HL-60/S4 treated with phorbol 12-myristate 13-acetate at 8.2 ng/mL for 4 days and 3 days (cell line): Measurements from ENCODE around the gene IGF2.

Source experiments
- in situ Hi-C: fragments of 300-500 bp; cut with MboI; formaldehyde crosslinking; loops from 2 replicates; pipeline ENCODE4 v1.15.0; 2022; ENCODE audit warnings: low sequenced_read_pairs

IGF2 gene

GRCh38 chr11:2139123-2139521, at the start of gene IGF2:
IGF2 (minus strand) TSS chr11:2139389; CDS start chr11:2135523, 3,866 bp downstream.
- in situ Hi-C loops = no loop called here

DNA sequence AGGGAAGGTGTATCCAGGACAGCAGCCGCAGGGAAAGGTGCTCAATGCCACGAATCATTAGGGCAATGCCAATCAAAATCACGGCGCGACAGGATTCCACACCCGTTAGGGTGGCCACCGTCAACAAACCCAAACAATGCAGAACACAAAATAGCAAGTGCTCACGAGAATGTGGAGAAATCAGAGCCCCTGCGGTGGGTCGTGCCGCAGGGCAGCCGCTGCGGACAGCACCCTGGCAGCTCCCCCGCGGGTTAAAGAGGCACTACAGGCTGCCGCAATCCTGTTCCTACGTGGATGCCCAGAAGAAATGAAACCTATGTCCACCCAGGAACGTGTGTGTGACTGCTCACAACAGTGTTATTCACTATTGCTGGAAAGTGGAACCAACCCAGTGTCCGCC, 49.6 kb upstream of the IGF2 start:
- in situ Hi-C loops = loop anchor here (25.0 kb wide), 1 partner anchor 224 kb away; the partner anchor contains the start of gene TSSC4

- in situ Hi-C loops = loop anchor here (25.0 kb wide), 1 partner anchor 225 kb away; the partner anchor contains the start of gene TSSC4
These were observed 48.1 kb upstream of the IGF2 start for GRCh38 chr11:2187280-2187707.

DNA sequence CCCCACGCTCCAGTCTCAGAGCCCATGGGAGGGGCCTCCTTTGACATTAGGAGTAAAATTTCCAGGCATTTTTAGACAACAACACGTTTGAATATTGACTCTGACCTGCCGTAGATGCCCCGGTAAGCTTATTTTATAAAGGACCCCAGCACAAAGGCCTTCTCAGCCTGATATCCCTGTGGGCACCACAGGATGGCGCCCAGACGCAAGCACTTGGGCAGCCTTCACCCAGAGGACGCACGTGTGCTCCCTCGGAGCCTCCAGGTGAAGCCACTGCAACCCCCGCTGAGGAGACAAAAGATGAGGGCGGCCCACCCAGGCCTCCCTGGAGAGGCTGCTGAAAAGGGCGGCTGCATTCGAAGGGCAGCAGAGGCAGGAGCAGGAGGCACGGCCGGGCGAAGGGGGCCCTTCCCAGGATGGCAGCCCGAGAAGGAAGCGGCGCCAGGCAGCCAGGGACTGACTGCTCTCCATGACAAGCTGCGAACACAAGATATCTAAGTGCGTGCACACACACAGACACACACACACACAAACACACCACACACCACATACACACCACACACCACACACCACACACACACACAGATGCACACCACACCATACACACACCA, 47.6 kb upstream of the IGF2 start:
- in situ Hi-C loops = loop anchor here (25.0 kb wide), 1 partner anchor 226 kb away; the partner anchor contains the start of gene TSSC4

- in situ Hi-C loops = loop anchor here (25.0 kb wide), 1 partner anchor 227 kb away; the partner anchor contains the start of gene TSSC4
These were observed 46.3 kb upstream of the IGF2 start for GRCh38 chr11:2185324-2186085.

DNA sequence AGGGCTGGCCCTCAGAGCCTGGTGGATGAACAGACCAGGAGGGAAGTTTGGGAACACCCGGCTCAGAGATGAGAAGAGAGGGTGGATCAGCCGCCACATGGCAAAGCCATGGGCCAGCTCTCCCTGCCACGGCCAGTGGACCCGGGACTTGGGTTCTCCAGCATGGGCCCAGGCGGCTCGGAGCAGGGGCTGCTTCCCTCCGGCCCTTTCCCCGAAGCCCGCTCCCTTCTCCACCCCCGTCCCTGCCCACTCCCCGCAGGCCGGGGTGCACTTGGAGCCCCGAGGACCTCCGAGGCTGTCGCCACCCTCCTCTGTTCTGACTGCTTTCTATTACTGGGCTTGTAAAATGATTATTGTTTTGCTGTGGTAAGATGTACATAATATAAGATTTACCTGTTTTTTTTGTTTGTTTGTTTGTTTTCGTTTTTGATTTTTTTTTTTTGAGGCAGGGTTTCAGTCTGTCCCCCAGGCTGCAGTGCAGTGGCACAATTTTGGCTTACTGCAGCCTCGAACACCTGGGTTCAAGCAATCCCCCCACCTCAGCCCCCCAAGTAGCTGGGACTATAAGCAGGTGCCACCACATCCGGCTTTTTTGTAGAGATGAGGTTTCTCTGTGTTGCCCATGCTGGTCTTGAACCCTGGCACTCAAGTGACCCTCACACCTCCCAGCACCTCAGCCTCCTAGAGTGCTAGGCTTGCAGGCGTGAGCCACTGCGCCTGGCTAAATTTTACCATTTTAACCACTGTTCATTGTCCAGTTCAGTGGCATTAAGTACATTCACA, 43.7 kb upstream of the IGF2 start:
- in situ Hi-C loops = loop anchor here (25.0 kb wide), 1 partner anchor 229 kb away; the partner anchor contains the start of gene TSSC4

DNA sequence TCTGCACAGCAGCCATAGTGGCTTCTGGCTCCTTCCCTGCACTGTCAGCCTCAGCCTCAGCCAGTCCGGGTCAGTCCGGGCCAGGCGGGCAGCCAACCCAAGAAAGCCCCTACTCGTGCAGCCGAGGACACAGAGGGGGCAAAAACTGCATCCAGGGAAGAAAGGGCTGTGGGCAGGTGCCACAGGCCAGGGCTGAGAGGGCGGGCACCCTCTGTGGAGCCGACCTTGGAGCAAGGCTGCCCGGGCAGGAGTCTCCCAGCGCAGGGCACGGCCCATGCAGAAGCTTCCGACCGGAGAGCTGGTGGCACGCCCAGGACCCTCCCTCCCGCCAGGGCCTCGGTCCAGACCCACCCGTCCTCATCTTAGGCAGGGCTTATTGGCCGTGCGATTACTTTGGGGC, 42.9 kb upstream of the IGF2 start:
- in situ Hi-C loops = loop anchor here (25.0 kb wide), 1 partner anchor 230 kb away; the partner anchor contains the start of gene TSSC4

GRCh38 chr11:2180789-2181370, 41.7 kb upstream of the IGF2 start:
- in situ Hi-C loops = loop anchor here (25.0 kb wide), 1 partner anchor 231 kb away; the partner anchor contains the start of gene TSSC4

DNA sequence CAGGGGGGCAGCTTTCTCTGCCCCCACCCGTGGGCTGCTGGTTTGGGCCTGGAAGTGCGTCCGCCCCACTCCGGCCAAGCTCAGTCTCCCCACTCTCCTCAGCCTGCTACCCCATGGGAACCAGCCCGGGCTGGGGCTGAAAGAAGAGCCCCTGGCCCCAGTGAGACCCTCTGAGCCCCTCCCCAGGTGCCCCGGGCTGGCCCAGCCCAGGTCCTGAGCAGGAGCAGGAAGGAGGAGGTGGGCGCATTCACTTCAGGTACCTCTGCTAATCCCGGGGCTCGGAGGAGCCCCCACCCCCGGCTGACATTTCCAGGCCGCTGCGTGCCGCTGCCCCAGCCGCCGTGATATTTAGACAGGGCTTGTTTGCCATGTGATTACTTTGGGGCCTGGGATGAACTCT, 41.2 kb upstream of the IGF2 start:
- in situ Hi-C loops = loop anchor here (25.0 kb wide), 1 partner anchor 232 kb away; the partner anchor contains the start of gene TSSC4

DNA sequence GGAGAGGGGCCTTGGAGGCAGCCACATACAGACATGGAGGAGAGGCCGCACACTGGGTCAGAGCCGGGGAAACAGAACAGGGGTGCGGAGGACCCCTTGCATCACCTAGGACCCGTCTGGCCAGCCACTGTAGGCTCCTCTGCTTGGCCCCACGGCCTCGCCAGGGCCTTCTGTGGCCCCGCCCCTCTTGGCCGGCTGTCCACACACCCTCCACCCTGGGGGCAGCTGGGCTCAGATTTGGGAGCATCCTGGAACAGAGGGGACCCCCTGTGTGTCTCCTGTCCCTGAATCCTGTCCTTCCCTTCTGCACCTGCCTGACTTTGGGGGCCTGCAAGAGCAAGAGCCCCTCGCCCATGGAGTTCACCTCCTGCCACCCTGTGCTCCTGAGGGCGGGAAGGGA, 40.3 kb upstream of the IGF2 start:
- in situ Hi-C loops = loop anchor here (25.0 kb wide), 1 partner anchor 233 kb away; the partner anchor contains the start of gene TSSC4

- in situ Hi-C loops = loop anchor here (25.0 kb wide), 1 partner anchor 233 kb away; the partner anchor contains the start of gene TSSC4
These were observed 39.8 kb upstream of the IGF2 start for GRCh38 chr11:2178906-2179494.

- in situ Hi-C loops = loop anchor here (25.0 kb wide), 1 partner anchor 234 kb away; the partner anchor contains the start of gene TSSC4
These were observed 39.0 kb upstream of the IGF2 start for GRCh38 chr11:2178055-2178773.

- in situ Hi-C loops = loop anchor here (25.0 kb wide), 1 partner anchor 235 kb away; the partner anchor contains the start of gene TSSC4
These were observed 37.9 kb upstream of the IGF2 start for GRCh38 chr11:2177076-2177475.

DNA sequence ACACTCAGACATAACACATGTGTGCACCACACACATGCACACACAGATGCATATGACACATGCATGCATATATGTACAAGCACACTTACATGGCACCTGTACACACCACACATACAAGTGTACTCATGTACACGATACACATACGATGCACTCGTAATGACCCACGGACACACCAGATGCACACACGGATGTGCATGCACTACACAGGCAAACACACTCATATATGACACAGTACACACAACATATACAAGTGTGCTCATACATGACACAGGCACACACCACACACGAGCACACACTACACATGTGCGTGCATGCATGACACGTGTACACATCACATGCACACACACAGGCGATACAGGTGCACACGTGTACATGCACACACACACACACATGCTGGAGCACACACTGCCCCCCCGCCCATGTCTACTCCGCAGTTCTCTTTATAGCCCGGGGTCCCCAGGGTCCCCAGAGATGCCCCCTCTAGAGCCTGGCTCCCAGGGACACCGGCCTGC, 37.3 kb upstream of the IGF2 start:
- in situ Hi-C loops = loop anchor here (25.0 kb wide), 1 partner anchor 236 kb away; the partner anchor contains the start of gene TSSC4

DNA sequence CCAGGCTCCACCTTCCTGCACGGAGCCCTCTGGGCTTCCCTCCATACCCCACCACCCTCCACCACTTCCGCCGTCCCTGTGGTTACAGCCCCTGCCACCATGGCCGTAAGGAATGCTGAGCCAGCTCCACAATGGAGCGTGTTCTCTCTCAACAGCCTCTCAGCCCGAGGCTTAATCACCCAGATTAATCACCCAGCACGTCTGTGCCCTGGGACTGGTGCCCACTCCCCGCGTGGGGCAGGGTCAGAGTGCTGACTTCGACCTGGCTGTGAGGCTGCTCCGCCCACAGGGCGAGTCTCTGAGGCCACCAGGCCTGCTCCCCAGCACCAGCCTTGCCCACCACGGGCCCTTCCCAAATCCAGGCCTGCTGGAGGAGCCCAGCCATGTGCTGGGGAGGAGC, 36.5 kb upstream of the IGF2 start:
- in situ Hi-C loops = loop anchor here (25.0 kb wide), 1 partner anchor 237 kb away; the partner anchor contains the start of gene TSSC4

DNA sequence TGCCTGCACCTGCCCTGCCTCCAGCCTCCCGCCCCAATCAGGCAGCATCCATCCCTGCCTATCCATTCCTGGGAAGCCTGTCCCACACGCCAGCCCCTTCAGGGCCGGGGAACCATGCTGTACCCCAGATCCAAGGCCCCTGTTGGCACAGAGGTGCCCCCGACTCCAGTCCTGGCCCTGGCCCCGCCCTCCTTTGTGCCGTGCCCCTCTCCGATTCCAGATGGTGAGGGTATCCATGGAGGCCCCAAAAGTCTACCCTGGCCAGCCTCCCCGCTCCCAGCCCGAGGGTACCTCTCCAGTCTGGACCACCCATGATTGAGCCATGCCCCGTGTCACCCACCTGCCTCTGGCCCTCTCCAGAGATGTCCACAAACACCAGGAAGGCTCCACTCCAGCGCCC, 35.2 kb upstream of the IGF2 start:
- in situ Hi-C loops = no loop called here

DNA sequence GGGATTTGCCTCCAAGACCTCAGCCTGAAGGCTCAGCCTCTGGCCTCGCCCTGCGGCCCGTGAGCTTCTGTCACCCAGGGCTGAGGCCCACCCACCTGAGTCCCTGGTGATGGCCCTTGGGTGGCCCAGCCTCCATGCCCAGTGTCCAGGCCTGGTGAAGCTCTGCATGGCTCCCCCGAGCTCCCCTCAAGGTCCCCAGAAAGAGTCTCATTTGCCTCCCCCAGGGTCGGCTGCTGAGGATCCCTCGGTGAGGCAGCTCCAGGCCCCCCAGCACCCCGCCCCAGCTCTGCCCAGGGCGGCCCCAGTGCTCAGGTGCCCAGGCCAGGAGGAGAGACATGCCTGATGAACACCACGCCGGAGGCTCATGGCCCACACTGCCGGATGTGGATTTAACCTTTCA, 34.6 kb upstream of the IGF2 start:
- in situ Hi-C loops = no loop called here

- in situ Hi-C loops = no loop called here
These were observed 34.0 kb upstream of the IGF2 start for GRCh38 chr11:2173150-2173693.

GRCh38 chr11:2172676-2173075, 33.5 kb upstream of the IGF2 start:
- in situ Hi-C loops = no loop called here
